ENCODE data around the gene IL1R1.

Gene IL1R1

DNA sequence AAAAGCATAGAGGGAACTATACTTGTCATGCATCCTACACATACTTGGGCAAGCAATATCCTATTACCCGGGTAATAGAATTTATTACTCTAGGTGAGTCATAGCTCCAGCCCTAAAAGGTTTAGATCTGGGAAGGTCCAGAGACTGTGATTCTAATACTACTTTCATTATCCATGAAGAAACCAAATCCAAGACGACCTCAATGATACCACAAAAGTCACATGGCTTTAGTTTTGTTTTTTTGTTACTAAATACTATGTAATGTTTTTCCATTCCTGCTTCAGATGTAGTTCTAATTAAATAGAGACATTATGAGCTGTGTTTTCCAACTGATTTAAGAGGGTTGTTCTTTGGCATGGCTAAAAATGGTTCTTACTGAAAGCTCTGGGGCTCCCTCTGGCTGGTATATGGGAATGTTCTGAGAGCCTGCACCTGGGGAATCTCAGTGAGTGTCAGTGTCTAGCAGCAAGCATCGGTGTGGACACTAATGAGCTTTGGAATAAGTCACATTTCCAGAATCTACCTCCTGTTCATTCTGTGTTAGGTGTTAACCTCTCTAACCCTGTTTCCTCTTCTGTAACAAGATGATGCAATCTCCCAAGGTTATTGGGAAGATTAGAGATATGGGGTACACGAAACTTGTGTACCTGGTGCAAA is 23.8 kb downstream of the IL1R1 start:
- TF ChIP-seq, protein P1, sequence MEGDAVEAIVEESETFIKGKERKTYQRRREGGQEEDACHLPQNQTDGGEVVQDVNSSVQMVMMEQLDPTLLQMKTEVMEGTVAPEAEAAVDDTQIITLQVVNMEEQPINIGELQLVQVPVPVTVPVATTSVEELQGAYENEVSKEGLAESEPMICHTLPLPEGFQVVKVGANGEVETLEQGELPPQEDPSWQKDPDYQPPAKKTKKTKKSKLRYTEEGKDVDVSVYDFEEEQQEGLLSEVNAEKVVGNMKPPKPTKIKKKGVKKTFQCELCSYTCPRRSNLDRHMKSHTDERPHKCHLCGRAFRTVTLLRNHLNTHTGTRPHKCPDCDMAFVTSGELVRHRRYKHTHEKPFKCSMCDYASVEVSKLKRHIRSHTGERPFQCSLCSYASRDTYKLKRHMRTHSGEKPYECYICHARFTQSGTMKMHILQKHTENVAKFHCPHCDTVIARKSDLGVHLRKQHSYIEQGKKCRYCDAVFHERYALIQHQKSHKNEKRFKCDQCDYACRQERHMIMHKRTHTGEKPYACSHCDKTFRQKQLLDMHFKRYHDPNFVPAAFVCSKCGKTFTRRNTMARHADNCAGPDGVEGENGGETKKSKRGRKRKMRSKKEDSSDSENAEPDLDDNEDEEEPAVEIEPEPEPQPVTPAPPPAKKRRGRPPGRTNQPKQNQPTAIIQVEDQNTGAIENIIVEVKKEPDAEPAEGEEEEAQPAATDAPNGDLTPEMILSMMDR (IDR thresholded peaks at IDR 0.05) = no peak
- no peak overlapping the region for H3K4me3 ChIP-seq (ENCODE audit: low read depth in 1 of 2, low read length in 1 of 2)
- H3K27ac ChIP-seq = peak overlapping the region; percentile 37
- H3K27me3 ChIP-seq = no peaks in the 10 kb centered on the region
- H3K9me3 ChIP-seq = no peaks in the 10 kb centered on the region
- H3K36me3 ChIP-seq = peaks cover 38% of the 10 kb centered on the region
- H3K4me1 ChIP-seq (ENCODE audit: control insufficient read depth in 1 of 2, insufficient read depth in 1 of 2, low read depth in 1 of 2, low read length in 1 of 2) = peaks cover 8 to 10% of the 10 kb centered on the region in 2 experiments

DNA sequence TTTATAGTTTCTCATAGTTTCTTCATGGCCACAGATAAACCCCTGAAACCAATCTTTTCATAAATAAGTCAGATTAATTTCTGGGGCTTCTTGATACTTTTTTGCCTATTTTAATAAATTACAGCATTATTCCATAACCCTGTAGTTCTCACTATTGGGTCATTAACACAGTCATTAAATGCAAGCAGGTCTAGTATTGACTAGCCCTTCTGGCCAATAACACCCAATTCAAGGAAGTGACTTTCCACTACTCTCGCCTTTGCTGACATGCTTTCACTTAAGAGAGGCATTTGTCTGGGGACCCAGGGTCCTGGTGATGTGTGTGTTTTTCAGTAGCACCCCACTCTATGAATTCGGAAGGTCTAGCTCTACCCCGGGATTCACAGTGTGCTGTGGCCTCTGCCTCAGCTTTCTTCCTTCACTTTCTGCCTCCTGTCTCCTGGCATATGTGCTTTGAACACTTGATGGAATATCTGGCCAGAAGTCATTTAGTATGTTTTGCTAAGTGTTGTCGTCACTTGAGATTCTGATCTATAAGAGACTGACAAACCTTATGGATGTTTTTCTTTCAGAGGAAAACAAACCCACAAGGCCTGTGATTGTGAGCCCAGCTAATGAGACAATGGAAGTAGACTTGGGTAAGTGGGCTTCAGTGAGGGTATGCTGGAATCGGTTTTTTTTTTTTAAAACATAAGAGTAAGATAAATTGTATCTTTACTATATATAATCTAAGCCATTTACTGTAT is 25.7 kb downstream of the IL1R1 start:
- H3K27me3 ChIP-seq = no peaks in the 10 kb centered on the region
- H3K9me3 ChIP-seq = no peaks in the 10 kb centered on the region
- H3K4me1 ChIP-seq (ENCODE audit: control insufficient read depth in 1 of 2, insufficient read depth in 1 of 2, low read depth in 1 of 2, low read length in 1 of 2) = peaks cover 26 to 29% of the 10 kb centered on the region in 2 experiments
- H3K36me3 ChIP-seq = peaks cover 38% of the 10 kb centered on the region
- H3K4me3 ChIP-seq (ENCODE audit: low read depth in 1 of 2, low read length in 1 of 2) = no peak overlapping the region
- H3K27ac ChIP-seq = no peak overlapping the region
- TF ChIP-seq, protein P1 (IDR thresholded peaks at IDR 0.05) = no peak

DNA sequence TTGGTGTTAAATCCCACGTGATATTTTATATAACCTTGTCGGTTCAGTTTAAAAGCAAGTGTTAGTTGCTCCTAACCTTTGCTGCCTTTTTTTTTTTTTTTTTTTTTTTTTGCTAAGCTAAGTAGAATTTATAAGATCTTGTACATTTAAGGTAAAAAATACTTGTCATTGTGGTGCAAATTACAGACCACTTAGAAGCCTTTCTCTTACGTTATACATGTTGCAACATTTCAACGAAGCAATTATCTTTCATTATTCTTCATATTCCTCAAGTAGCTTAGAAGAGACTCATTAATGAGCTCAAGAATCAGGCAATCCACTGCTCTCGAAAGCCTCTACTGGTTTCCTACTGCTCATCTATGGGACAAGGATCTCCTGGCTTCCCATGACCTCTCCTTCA is 29.4 kb downstream of the IL1R1 start:
- H3K4me3 ChIP-seq (ENCODE audit: low read depth in 1 of 2, low read length in 1 of 2) = peak overlapping the region in 1 of 2 experiments; percentile 1
- H3K4me1 ChIP-seq (ENCODE audit: control insufficient read depth in 1 of 2, insufficient read depth in 1 of 2, low read depth in 1 of 2, low read length in 1 of 2) = peaks cover 24 to 27% of the 10 kb centered on the region in 2 experiments
- H3K27me3 ChIP-seq = no peaks in the 10 kb centered on the region
- H3K27ac ChIP-seq = peak overlapping the region; percentile 87
- TF ChIP-seq, protein P1 (IDR thresholded peaks at IDR 0.05) = no peak
- H3K9me3 ChIP-seq = no peaks in the 10 kb centered on the region
- H3K36me3 ChIP-seq = peaks cover 47% of the 10 kb centered on the region

DNA sequence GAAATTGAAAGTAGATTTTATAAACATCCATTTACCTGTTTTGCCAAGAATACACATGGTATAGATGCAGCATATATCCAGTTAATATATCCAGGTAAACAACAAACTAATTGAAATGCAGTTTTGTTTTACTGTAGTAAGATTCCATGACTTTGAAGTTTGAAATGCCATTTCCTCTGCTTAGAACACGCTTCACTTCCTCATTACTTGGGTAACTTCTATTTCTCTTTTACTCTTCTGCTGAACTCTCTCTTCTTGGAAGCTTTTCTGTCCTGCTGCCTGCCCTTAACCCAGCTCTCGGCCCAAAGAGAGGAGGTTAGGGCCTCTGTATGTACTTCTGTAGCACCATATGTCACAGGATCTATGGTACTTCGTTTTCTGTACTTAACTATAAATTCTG is 30.2 kb downstream of the IL1R1 start:
- peaks cover 24 to 27% of the 10 kb centered on the region in 2 experiments for H3K4me1 ChIP-seq (ENCODE audit: control insufficient read depth in 1 of 2, insufficient read depth in 1 of 2, low read depth in 1 of 2, low read length in 1 of 2)
- H3K27ac ChIP-seq = peak overlapping the region; percentile 87
- no peaks in the 10 kb centered on the region for H3K9me3 ChIP-seq
- H3K4me3 ChIP-seq (ENCODE audit: low read depth in 1 of 2, low read length in 1 of 2) = peak overlapping the region in 1 of 2 experiments; percentile 1
- no peaks in the 10 kb centered on the region for H3K27me3 ChIP-seq
- H3K36me3 ChIP-seq = peaks cover 55% of the 10 kb centered on the region
- TF ChIP-seq, protein P1 (IDR thresholded peaks at IDR 0.05) = no peak

DNA sequence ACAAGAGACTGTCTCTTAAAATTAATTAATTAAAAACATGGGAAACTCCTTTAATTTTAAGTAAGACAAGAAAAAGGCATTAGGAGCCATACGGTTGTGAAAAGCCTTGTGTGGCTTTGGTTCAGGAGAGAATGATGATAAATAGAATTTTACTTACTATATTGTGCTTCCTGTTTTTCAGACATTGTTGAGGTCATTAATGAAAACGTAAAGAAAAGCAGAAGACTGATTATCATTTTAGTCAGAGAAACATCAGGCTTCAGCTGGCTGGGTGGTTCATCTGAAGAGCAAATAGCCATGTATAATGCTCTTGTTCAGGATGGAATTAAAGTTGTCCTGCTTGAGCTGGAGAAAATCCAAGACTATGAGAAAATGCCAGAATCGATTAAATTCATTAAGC is 33.6 kb downstream of the IL1R1 start:
- H3K4me3 ChIP-seq (ENCODE audit: low read depth in 1 of 2, low read length in 1 of 2) = no peak overlapping the region
- TF ChIP-seq, protein P1 (IDR thresholded peaks at IDR 0.05) = no peak
- no peaks in the 10 kb centered on the region for H3K9me3 ChIP-seq
- H3K36me3 ChIP-seq = peaks cover 37% of the 10 kb centered on the region
- H3K27ac ChIP-seq = no peak overlapping the region
- peaks cover 24 to 27% of the 10 kb centered on the region in 2 experiments for H3K4me1 ChIP-seq (ENCODE audit: control insufficient read depth in 1 of 2, insufficient read depth in 1 of 2, low read depth in 1 of 2, low read length in 1 of 2)
- H3K27me3 ChIP-seq = no peaks in the 10 kb centered on the region

Data from neutrophil (primary cell).